Fibroblast of lung (primary cell): ENCODE data around the gene TRPM5.

Experiments
- EZH2 ChIP-seq: IDR thresholded peaks from 2 replicates; pipeline ENCODE4 v1.5.1; 2012; ENCODE audit warnings: low read length, control low read depth, mild to moderate bottlenecking; ENCODE audit errors: missing control alignments
- TF ChIP-seq, protein P1 (sequence below), 2 donors: IDR thresholded peaks in 1 of 2; conservative IDR thresholded peaks in 1 of 2; 1 replicate in 1 of 2; 2 replicates in 1 of 2; pipeline ENCODE4 v1.5.1; 2011 to 2012; ENCODE audit warnings: low read length in 2 of 2, control low read depth in 1 of 2, inconsistent platforms in 1 of 2, low read depth in 1 of 2, mild to moderate bottlenecking in 1 of 2

DNA sequence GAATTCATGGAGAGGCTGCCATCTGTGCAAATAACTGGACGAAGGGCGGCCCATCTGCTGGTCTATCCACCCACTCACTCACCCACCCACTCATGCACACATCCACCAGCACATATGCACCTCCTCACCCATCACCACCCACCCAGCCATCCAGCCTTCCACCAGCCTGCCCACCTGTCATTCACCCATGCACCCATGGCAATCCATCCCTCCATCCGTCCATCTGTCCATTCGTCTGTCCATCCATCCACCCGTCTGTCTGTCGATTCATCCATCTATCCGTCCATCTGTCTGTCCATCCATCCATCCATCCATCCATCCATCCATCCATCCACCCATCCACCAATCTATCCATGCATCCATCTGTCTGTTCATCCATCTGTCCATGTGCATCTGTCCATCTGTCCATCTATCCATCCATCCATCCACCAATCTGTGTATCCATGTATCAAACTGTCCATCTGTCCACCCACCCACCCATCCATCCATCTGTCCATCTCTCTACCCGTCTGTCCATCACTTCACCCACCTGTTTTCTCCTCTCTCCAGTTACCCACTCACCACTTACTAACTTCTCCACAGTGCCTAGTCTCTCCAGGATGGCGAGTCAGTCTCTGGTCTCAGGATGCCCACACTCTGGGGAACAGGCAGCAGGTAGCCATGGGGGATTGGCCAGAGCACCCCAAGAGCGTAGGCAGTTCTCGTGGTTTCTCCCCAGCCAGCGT, 8.9 kb downstream of the TRPM5 start:
- TF ChIP-seq, protein P1, sequence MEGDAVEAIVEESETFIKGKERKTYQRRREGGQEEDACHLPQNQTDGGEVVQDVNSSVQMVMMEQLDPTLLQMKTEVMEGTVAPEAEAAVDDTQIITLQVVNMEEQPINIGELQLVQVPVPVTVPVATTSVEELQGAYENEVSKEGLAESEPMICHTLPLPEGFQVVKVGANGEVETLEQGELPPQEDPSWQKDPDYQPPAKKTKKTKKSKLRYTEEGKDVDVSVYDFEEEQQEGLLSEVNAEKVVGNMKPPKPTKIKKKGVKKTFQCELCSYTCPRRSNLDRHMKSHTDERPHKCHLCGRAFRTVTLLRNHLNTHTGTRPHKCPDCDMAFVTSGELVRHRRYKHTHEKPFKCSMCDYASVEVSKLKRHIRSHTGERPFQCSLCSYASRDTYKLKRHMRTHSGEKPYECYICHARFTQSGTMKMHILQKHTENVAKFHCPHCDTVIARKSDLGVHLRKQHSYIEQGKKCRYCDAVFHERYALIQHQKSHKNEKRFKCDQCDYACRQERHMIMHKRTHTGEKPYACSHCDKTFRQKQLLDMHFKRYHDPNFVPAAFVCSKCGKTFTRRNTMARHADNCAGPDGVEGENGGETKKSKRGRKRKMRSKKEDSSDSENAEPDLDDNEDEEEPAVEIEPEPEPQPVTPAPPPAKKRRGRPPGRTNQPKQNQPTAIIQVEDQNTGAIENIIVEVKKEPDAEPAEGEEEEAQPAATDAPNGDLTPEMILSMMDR (conservative IDR thresholded peaks at IDR 0.05 in 1 of 2, IDR thresholded peaks at IDR 0.05 in 1 of 2; ENCODE audit: low read depth in 1 of 2, low read length in 2 of 2): no peak
- TF ChIP-seq EZH2: no peak
